ENCODE measurements around the gene NCKAP5.

NCKAP5 gene

DNA sequence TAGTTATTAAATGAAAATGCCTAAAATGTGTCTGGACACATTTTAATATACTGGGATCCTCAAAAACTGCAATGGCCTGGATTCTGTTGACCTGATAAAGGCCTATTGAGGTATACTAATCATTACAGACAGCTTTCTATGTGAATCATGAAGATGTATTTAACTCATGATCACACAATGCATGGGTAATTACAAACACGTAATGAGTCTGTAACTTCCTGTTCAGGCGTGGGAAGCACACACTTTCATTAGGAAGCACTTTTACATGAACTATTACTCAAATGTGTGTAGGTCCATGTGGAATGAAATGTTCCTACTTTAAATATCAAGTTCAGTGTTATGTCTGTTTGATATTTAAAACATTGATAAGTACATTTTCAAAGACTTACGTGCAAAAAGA, 108.7 kb downstream of the NCKAP5 start:
- H3K18ac ChIP-seq (ENCODE audit: low read length) = no peak overlapping the region
- no peak overlapping the region for H3K23ac ChIP-seq (ENCODE audit: low read length)
- H2BK15ac ChIP-seq (replicated peaks; ENCODE audit: low read depth) = no peak overlapping the region
- H4K8ac ChIP-seq (ENCODE audit: low read depth, low read length) = no peak overlapping the region
- no peak overlapping the region for H3K4ac ChIP-seq (ENCODE audit: low read depth, low read length)
- no peak overlapping the region for H3K27ac ChIP-seq (ENCODE audit: low read depth, low read length)
- H3K36me3 ChIP-seq (ENCODE audit: control insufficient read depth, insufficient read depth, low read length) = no peaks in the 10 kb centered on the region
- H3K4me2 ChIP-seq (ENCODE audit: low read length) = no peak overlapping the region
- H2AK5ac ChIP-seq (ENCODE audit: low read length) = no peak overlapping the region
- H4K5ac ChIP-seq (ENCODE audit: low read length) = no peak overlapping the region
- no peaks in the 10 kb centered on the region for H3K79me2 ChIP-seq (ENCODE audit: control insufficient read depth, insufficient read depth, low read length)
- no peak overlapping the region for H3K56ac ChIP-seq (ENCODE audit: low read length)
- H2BK5ac ChIP-seq (ENCODE audit: low read length) = no peak overlapping the region
- DNase-seq = no peak
- no peaks in the 10 kb centered on the region for H3K79me1 ChIP-seq (ENCODE audit: low read length)
- H3K9ac ChIP-seq (ENCODE audit: low read length) = no peak overlapping the region
- WGBS (ENCODE audit: extremely low coverage, insufficient coverage, low lambda C conversion rate) = no CpG with 5 or more reads among the region's 3 CpGs
- H2BK120ac ChIP-seq (ENCODE audit: low read depth, low read length) = no peak overlapping the region
- no peaks in the 10 kb centered on the region for H3K4me1 ChIP-seq (ENCODE audit: control insufficient read depth, low read depth, low read length)
- no peaks in the 10 kb centered on the region for H3K27me3 ChIP-seq (ENCODE audit: insufficient read depth, low read length, poor library complexity)
- H3K4me3 ChIP-seq (ENCODE audit: low read length) = no peak overlapping the region

DNA sequence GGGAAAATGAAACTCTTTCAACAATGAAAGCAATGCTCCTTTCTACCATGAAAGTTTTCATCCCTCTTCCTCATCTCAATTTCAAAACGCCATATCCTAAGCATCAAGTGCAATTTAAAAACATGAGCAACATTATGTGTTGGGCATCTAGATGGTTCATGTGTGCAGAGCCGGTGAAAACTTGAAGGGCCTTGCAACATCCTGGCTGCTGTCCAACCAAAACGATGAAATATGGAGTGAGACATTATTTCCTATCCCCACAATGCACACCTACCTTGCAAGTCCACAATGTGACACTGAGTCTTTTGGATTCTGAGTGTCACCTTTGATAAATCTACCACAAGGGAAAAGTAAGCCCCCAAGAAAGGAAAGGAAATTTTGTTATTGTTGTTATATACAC, 110.0 kb downstream of the NCKAP5 start:
- Histone ChIP-seq H3K27ac (ENCODE audit: low read depth, low read length) (no peak overlapping the region), H3K36me3 (ENCODE audit: control insufficient read depth, insufficient read depth, low read length) (no peaks in the 10 kb centered on the region), H3K4me3 (ENCODE audit: low read length) (no peak overlapping the region), H2BK15ac (replicated peaks; ENCODE audit: low read depth) (no peak overlapping the region), H2AK5ac (ENCODE audit: low read length) (no peak overlapping the region), H3K9ac (ENCODE audit: low read length) (no peak overlapping the region), H4K8ac (ENCODE audit: low read depth, low read length) (no peak overlapping the region), H3K79me1 (ENCODE audit: low read length) (no peaks in the 10 kb centered on the region), H2BK120ac (ENCODE audit: low read depth, low read length) (no peak overlapping the region), H3K4ac (ENCODE audit: low read depth, low read length) (no peak overlapping the region), H3K18ac (ENCODE audit: low read length) (no peak overlapping the region), H3K4me1 (ENCODE audit: control insufficient read depth, low read depth, low read length) (no peaks in the 10 kb centered on the region), H3K23ac (ENCODE audit: low read length) (no peak overlapping the region), H3K56ac (ENCODE audit: low read length) (no peak overlapping the region), H3K79me2 (ENCODE audit: control insufficient read depth, insufficient read depth, low read length) (no peaks in the 10 kb centered on the region), H3K27me3 (ENCODE audit: insufficient read depth, low read length, poor library complexity) (no peaks in the 10 kb centered on the region), H3K4me2 (ENCODE audit: low read length) (no peak overlapping the region), H2BK5ac (ENCODE audit: low read length) (no peak overlapping the region), H4K5ac (ENCODE audit: low read length) (no peak overlapping the region)
- no peak for DNase-seq
- WGBS (ENCODE audit: extremely low coverage, insufficient coverage, low lambda C conversion rate) = no CpG with 5 or more reads among the region's 3 CpGs

DNA sequence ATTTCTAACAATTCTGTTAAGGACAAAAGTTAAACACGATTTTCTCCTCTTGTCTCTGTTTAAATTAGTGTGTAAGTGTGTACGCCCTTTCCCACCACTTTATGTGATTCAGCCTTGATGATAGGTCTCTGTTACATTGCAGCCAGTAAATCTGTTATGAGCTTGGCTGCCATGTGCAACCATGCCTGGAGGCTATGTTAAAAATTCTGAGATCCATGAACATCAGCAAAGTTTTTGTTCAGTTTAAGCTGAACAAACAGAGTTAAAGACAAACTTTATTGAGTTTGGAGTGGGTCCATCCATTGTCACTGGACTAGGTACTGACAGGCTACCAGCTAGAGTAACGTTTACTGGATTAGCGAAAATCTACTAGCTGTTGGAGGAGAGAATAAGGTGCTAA, 110.4 kb downstream of the NCKAP5 start:
- H2BK15ac ChIP-seq (replicated peaks; ENCODE audit: low read depth) = no peak overlapping the region
- H3K79me2 ChIP-seq (ENCODE audit: control insufficient read depth, insufficient read depth, low read length) = no peaks in the 10 kb centered on the region
- no peaks in the 10 kb centered on the region for H3K79me1 ChIP-seq (ENCODE audit: low read length)
- H4K8ac ChIP-seq (ENCODE audit: low read depth, low read length) = no peak overlapping the region
- no peak overlapping the region for H3K56ac ChIP-seq (ENCODE audit: low read length)
- H3K36me3 ChIP-seq (ENCODE audit: control insufficient read depth, insufficient read depth, low read length) = no peaks in the 10 kb centered on the region
- no peak overlapping the region for H2BK5ac ChIP-seq (ENCODE audit: low read length)
- H4K5ac ChIP-seq (ENCODE audit: low read length) = no peak overlapping the region
- H3K4me2 ChIP-seq (ENCODE audit: low read length) = no peak overlapping the region
- no peak overlapping the region for H2AK5ac ChIP-seq (ENCODE audit: low read length)
- no peaks in the 10 kb centered on the region for H3K4me1 ChIP-seq (ENCODE audit: control insufficient read depth, low read depth, low read length)
- no peak overlapping the region for H3K4me3 ChIP-seq (ENCODE audit: low read length)
- DNase-seq = no peak
- no peak overlapping the region for H3K9ac ChIP-seq (ENCODE audit: low read length)
- no peaks in the 10 kb centered on the region for H3K27me3 ChIP-seq (ENCODE audit: insufficient read depth, low read length, poor library complexity)
- WGBS (ENCODE audit: extremely low coverage, insufficient coverage, low lambda C conversion rate) = no CpG with 5 or more reads among the region's 4 CpGs
- H3K23ac ChIP-seq (ENCODE audit: low read length) = no peak overlapping the region
- H3K4ac ChIP-seq (ENCODE audit: low read depth, low read length) = no peak overlapping the region
- no peak overlapping the region for H3K27ac ChIP-seq (ENCODE audit: low read depth, low read length)
- H3K18ac ChIP-seq (ENCODE audit: low read length) = no peak overlapping the region
- no peak overlapping the region for H2BK120ac ChIP-seq (ENCODE audit: low read depth, low read length)

DNA sequence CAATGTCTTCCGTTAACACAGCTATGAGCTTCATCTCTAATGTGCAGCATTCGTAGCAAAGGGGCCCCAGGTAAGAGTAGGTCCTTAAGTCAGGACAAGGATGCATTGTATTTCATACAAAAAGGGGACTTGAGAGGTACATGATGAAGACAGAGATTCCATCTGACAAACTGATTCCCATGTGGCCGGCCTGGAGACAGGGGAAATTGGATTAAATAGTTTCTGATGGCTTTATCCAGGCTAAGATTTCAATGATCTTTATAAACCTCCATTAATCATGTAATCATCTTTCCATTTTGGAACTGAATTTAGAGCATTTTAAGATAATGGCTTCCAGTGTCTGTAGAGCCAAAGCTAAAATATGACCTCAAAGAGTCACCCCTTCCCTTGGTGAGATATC, 111.3 kb downstream of the NCKAP5 start:
- H3K79me2 ChIP-seq (ENCODE audit: control insufficient read depth, insufficient read depth, low read length) = no peaks in the 10 kb centered on the region
- H3K27me3 ChIP-seq (ENCODE audit: insufficient read depth, low read length, poor library complexity) = no peaks in the 10 kb centered on the region
- no peak overlapping the region for H2BK5ac ChIP-seq (ENCODE audit: low read length)
- no peak overlapping the region for H2BK15ac ChIP-seq (replicated peaks; ENCODE audit: low read depth)
- no peak overlapping the region for H3K56ac ChIP-seq (ENCODE audit: low read length)
- H2AK5ac ChIP-seq (ENCODE audit: low read length) = no peak overlapping the region
- no peak overlapping the region for H3K27ac ChIP-seq (ENCODE audit: low read depth, low read length)
- no peaks in the 10 kb centered on the region for H3K4me1 ChIP-seq (ENCODE audit: control insufficient read depth, low read depth, low read length)
- no peak overlapping the region for H3K18ac ChIP-seq (ENCODE audit: low read length)
- DNase-seq = no peak
- H3K4ac ChIP-seq (ENCODE audit: low read depth, low read length) = no peak overlapping the region
- H3K23ac ChIP-seq (ENCODE audit: low read length) = no peak overlapping the region
- no CpG with 5 or more reads among the region's 3 CpGs for WGBS (ENCODE audit: extremely low coverage, insufficient coverage, low lambda C conversion rate)
- no peaks in the 10 kb centered on the region for H3K79me1 ChIP-seq (ENCODE audit: low read length)
- no peak overlapping the region for H4K5ac ChIP-seq (ENCODE audit: low read length)
- no peak overlapping the region for H3K4me2 ChIP-seq (ENCODE audit: low read length)
- no peak overlapping the region for H3K9ac ChIP-seq (ENCODE audit: low read length)
- H2BK120ac ChIP-seq (ENCODE audit: low read depth, low read length) = no peak overlapping the region
- no peaks in the 10 kb centered on the region for H3K36me3 ChIP-seq (ENCODE audit: control insufficient read depth, insufficient read depth, low read length)
- no peak overlapping the region for H3K4me3 ChIP-seq (ENCODE audit: low read length)
- no peak overlapping the region for H4K8ac ChIP-seq (ENCODE audit: low read depth, low read length)

DNA sequence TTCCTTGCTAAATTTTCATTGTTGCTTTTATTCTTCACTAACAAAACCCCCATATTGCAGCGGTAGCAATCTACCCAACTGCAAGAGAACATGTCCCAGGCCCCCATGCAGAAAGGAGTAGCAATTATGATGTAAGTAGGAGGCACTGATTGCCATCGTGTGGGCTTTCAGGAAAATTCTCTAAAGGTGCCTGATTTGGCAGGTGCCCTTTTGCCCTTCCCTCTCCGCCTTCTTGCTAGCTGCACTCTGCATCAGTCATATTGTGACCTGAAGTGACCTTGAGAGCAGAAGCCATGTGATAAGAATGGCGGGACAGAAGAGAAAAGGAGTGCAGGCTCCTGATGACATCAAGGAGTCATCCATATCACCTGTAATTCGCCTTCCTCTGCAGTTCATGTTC, 112.1 kb downstream of the NCKAP5 start:
- Histone ChIP-seq H3K36me3 (ENCODE audit: control insufficient read depth, insufficient read depth, low read length) (no peaks in the 10 kb centered on the region), H3K23ac (ENCODE audit: low read length) (no peak overlapping the region), H3K4me1 (ENCODE audit: control insufficient read depth, low read depth, low read length) (no peaks in the 10 kb centered on the region), H3K4me3 (ENCODE audit: low read length) (no peak overlapping the region), H2BK5ac (ENCODE audit: low read length) (no peak overlapping the region), H3K79me2 (ENCODE audit: control insufficient read depth, insufficient read depth, low read length) (no peaks in the 10 kb centered on the region), H3K18ac (ENCODE audit: low read length) (no peak overlapping the region), H3K9ac (ENCODE audit: low read length) (no peak overlapping the region), H2BK15ac (replicated peaks; ENCODE audit: low read depth) (no peak overlapping the region), H3K27me3 (ENCODE audit: insufficient read depth, low read length, poor library complexity) (no peaks in the 10 kb centered on the region), H3K4me2 (ENCODE audit: low read length) (no peak overlapping the region), H2AK5ac (ENCODE audit: low read length) (no peak overlapping the region), H3K79me1 (ENCODE audit: low read length) (no peaks in the 10 kb centered on the region), H3K4ac (ENCODE audit: low read depth, low read length) (no peak overlapping the region), H4K5ac (ENCODE audit: low read length) (no peak overlapping the region), H2BK120ac (ENCODE audit: low read depth, low read length) (no peak overlapping the region), H3K27ac (ENCODE audit: low read depth, low read length) (no peak overlapping the region), H3K56ac (ENCODE audit: low read length) (no peak overlapping the region), H4K8ac (ENCODE audit: low read depth, low read length) (no peak overlapping the region)
- DNase-seq = no peak
- WGBS (ENCODE audit: extremely low coverage, insufficient coverage, low lambda C conversion rate) = no CpG with 5 or more reads among the region's 5 CpGs

DNA sequence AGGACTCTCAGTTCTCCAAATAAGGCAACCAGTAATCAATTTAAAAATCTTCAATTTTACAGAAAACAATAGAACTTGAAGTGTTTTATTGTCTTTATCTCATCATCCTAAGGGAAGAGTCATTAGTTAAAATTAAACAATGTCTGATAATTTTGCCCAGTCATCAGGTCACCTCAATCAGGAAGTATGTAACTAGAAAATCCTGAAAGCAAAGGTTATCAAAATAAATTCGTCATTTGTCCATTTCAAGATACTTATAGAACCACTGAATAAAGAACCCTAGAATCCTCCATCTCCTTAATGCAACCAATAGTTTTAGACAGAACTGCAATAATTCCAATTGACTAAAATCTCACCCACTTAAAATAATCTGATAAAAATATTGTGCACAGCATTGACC, 115.2 kb downstream of the NCKAP5 start:
- no peak overlapping the region for H3K27ac ChIP-seq (ENCODE audit: low read depth, low read length)
- H3K36me3 ChIP-seq (ENCODE audit: control insufficient read depth, insufficient read depth, low read length) = no peaks in the 10 kb centered on the region
- no CpG with 5 or more reads among the region's 1 CpG for WGBS (ENCODE audit: extremely low coverage, insufficient coverage, low lambda C conversion rate)

More for the DNA sequence above, 115.2 kb downstream of the NCKAP5 start:
- Histone ChIP-seq H3K27me3 (ENCODE audit: insufficient read depth, low read length, poor library complexity) (no peaks in the 10 kb centered on the region), H3K79me1 (ENCODE audit: low read length) (no peaks in the 10 kb centered on the region), H4K5ac (ENCODE audit: low read length) (no peak overlapping the region), H2BK5ac (ENCODE audit: low read length) (no peak overlapping the region), H4K8ac (ENCODE audit: low read depth, low read length) (no peak overlapping the region), H3K79me2 (ENCODE audit: control insufficient read depth, insufficient read depth, low read length) (no peaks in the 10 kb centered on the region), H2BK15ac (replicated peaks; ENCODE audit: low read depth) (no peak overlapping the region), H3K18ac (ENCODE audit: low read length) (no peak overlapping the region), H3K9ac (ENCODE audit: low read length) (no peak overlapping the region), H3K23ac (ENCODE audit: low read length) (no peak overlapping the region), H2BK120ac (ENCODE audit: low read depth, low read length) (no peak overlapping the region), H3K4ac (ENCODE audit: low read depth, low read length) (no peak overlapping the region), H3K4me1 (ENCODE audit: control insufficient read depth, low read depth, low read length) (no peaks in the 10 kb centered on the region), H2AK5ac (ENCODE audit: low read length) (no peak overlapping the region), H3K4me3 (ENCODE audit: low read length) (no peak overlapping the region), H3K56ac (ENCODE audit: low read length) (no peak overlapping the region), H3K4me2 (ENCODE audit: low read length) (no peak overlapping the region)
- DNase-seq = no peak
